ENCODE measurements around the gene BCL7A. TPM values are rescaled to one million over a fixed set of nuclear protein-coding genes. Genes with fewer than 3 reads are reported as not detected.

The BCL7A gene
- total RNA-seq, 1 experiment from 2014 or later, result 6.3 TPM

DNA sequence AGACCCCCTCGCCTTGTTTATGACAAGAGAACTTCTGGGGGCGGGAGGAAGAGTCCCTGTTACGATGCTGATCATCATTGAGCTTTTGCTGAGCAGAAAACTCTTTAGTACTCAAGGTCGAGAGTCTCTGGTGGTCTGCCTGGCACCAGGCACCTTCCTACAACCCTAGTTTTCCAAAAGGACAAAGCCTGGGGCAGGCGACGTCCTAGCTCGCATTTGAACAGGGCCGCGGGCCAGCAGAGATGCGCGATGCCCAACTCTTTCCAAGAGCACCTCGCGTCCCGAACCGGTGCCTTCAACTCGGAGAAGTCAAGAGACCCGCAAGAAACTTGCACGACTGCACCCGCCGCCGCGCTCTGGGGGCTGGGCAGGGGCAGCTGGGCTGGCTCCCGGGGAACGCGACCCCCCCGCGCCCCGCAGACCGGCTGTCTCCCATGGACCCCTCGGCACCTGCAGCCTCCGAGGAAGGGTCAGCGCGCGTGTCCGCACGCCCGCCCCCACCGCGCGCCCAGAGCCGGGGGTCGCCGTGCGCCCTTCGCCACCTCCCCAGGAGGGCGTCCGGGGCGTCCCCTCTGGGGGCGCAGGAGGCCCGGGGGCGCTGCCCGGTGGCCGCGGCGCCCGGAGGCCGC is 377 bp upstream of the BCL7A start:
- no peaks in the 10 kb centered on the region for H3K9me2 ChIP-seq (ENCODE audit: insufficient read depth)
- H3K4me3 ChIP-seq, result peak overlapping the region; percentile 60
- POLR2A ChIA-PET (ENCODE audit: unreplicated experiment), result interaction anchor here (0.6 kb wide), 2 partner anchors 67 to 298 kb away, joined by 3 to 16 read pairs; no protein-coding TSS in a partner anchor
- no peaks in the 10 kb centered on the region for H3K79me2 ChIP-seq (ENCODE audit: low read depth)
- no peaks in the 10 kb centered on the region; the same call in 1 of the 2 replicates for H3K4me1 ChIP-seq (replicated peaks; ENCODE audit: insufficient read depth)
- no peak overlapping the region for H3K27ac ChIP-seq
- TF ChIP-seq, protein P1, sequence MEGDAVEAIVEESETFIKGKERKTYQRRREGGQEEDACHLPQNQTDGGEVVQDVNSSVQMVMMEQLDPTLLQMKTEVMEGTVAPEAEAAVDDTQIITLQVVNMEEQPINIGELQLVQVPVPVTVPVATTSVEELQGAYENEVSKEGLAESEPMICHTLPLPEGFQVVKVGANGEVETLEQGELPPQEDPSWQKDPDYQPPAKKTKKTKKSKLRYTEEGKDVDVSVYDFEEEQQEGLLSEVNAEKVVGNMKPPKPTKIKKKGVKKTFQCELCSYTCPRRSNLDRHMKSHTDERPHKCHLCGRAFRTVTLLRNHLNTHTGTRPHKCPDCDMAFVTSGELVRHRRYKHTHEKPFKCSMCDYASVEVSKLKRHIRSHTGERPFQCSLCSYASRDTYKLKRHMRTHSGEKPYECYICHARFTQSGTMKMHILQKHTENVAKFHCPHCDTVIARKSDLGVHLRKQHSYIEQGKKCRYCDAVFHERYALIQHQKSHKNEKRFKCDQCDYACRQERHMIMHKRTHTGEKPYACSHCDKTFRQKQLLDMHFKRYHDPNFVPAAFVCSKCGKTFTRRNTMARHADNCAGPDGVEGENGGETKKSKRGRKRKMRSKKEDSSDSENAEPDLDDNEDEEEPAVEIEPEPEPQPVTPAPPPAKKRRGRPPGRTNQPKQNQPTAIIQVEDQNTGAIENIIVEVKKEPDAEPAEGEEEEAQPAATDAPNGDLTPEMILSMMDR (conservative IDR thresholded peaks at IDR 0.05), result no peak
- no peak for TF ChIP-seq EZH2 (IDR thresholded peaks at IDR 0.05; ENCODE audit: low read depth)
- peak overlapping the region; percentile 74 for H3K4me2 ChIP-seq
- no peaks in the 10 kb centered on the region for H4K20me1 ChIP-seq (ENCODE audit: insufficient read depth)
- no peaks in the 10 kb centered on the region for H3K27me3 ChIP-seq (ENCODE audit: insufficient read depth, low read depth)
- H2AFZ ChIP-seq, result peak overlapping the region; percentile 80; the same call in 1 of the 2 replicates
- BruUV-seq (replicated peaks), result no TSS peak
- intact Hi-C loops (cut with micrococcal nuclease; ENCODE audit: unreplicated experiment), result no loop called here
- CTCF ChIA-PET, result interaction anchor here (0.6 kb wide), 1 partner anchor 105 kb away, joined by 3 read pairs; no protein-coding TSS in a partner anchor
- no peak for DNase-seq
- H3K36me3 ChIP-seq (ENCODE audit: low read depth), result no peaks in the 10 kb centered on the region
- no peaks in the 10 kb centered on the region for H3F3A ChIP-seq (ENCODE audit: insufficient read depth, low read depth)
- no peaks in the 10 kb centered on the region for H3K9me3 ChIP-seq (ENCODE audit: insufficient read depth, low read depth)

- no peak overlapping the region for H3K27ac ChIP-seq
- no peaks in the 10 kb centered on the region for H3K27me3 ChIP-seq (ENCODE audit: insufficient read depth, low read depth)
- peak in 1 of 2 experiments; percentile 28 for DNase-seq
- no TSS peak for BruUV-seq (replicated peaks)
- no peaks in the 10 kb centered on the region; the same call in 1 of the 2 replicates for H3K4me1 ChIP-seq (replicated peaks; ENCODE audit: insufficient read depth)
- intact Hi-C loops (cut with micrococcal nuclease; ENCODE audit: unreplicated experiment), result no loop called here
- peak overlapping the region; percentile 77; the same call in 1 of the 2 replicates for H2AFZ ChIP-seq
- no peaks in the 10 kb centered on the region for H3K9me3 ChIP-seq (ENCODE audit: insufficient read depth, low read depth)
- no peaks in the 10 kb centered on the region for H3F3A ChIP-seq (ENCODE audit: insufficient read depth, low read depth)
- peak overlapping the region; percentile 88 for H3K4me2 ChIP-seq
- H3K79me2 ChIP-seq (ENCODE audit: low read depth), result 0 out of 2 replicates have a peak, but pooled peaks cover 6% of the 10 kb centered on the region
- H3K36me3 ChIP-seq (ENCODE audit: low read depth), result no peaks in the 10 kb centered on the region
- no peaks in the 10 kb centered on the region for H4K20me1 ChIP-seq (ENCODE audit: insufficient read depth)
- H3K9me2 ChIP-seq (ENCODE audit: insufficient read depth), result no peaks in the 10 kb centered on the region
- TF ChIP-seq EZH2 (IDR thresholded peaks at IDR 0.05; ENCODE audit: low read depth), result no peak
- TF ChIP-seq, protein P1 (conservative IDR thresholded peaks at IDR 0.05), result no peak
- CTCF ChIA-PET, result no interaction called here
- POLR2A ChIA-PET (ENCODE audit: unreplicated experiment), result no interaction called here
- H3K4me3 ChIP-seq, result peak overlapping the region; percentile 76
These were observed 982 bp downstream of the BCL7A start for GRCh38 chr12:122022393-122023338.

- DNase-seq, result peak in 1 of 2 experiments; percentile 16
- TSS peak; percentile 46 for BruUV-seq (replicated peaks)
- peak overlapping the region; percentile 76; the same call in 1 of the 2 replicates for H3K4me3 ChIP-seq
- H3K4me2 ChIP-seq, result peak overlapping the region; percentile 88
- 0 out of 2 replicates have a peak, but pooled peaks cover 6% of the 10 kb centered on the region for H3K79me2 ChIP-seq (ENCODE audit: low read depth)
- no peak for TF ChIP-seq EZH2 (IDR thresholded peaks at IDR 0.05; ENCODE audit: low read depth)
- TF ChIP-seq, protein P1 (conservative IDR thresholded peaks at IDR 0.05), result no peak
- H4K20me1 ChIP-seq (ENCODE audit: insufficient read depth), result no peaks in the 10 kb centered on the region
- H3K36me3 ChIP-seq (ENCODE audit: low read depth), result no peaks in the 10 kb centered on the region
- ChIA-PET POLR2A (ENCODE audit: unreplicated experiment) (no interaction called here), CTCF (no interaction called here)
- no peak overlapping the region; the same call in 1 of the 2 replicates for H2AFZ ChIP-seq
- H3F3A ChIP-seq (ENCODE audit: insufficient read depth, low read depth), result no peaks in the 10 kb centered on the region
- H3K9me3 ChIP-seq (ENCODE audit: insufficient read depth, low read depth), result no peaks in the 10 kb centered on the region
- H3K9me2 ChIP-seq (ENCODE audit: insufficient read depth), result no peaks in the 10 kb centered on the region
- H3K4me1 ChIP-seq (replicated peaks; ENCODE audit: insufficient read depth), result no peaks in the 10 kb centered on the region; the same call in 1 of the 2 replicates
- intact Hi-C loops (cut with micrococcal nuclease; ENCODE audit: unreplicated experiment), result no loop called here
- no peak overlapping the region for H3K27ac ChIP-seq
- H3K27me3 ChIP-seq (ENCODE audit: insufficient read depth, low read depth), result no peaks in the 10 kb centered on the region
These were observed 1.9 kb downstream of the BCL7A start for GRCh38 chr12:122023339-122024131.

All from PC-9 (cell line).